ENCODE data around the gene AQP2. TPM values are rescaled to one million over a fixed set of nuclear protein-coding genes. Genes with fewer than 3 reads are reported as not detected.

AQP2 gene
- total and polyA plus RNA-seq, 2 donors (not counting 1 experiment from before 2014, with no cell fraction given) = not detected

DNA sequence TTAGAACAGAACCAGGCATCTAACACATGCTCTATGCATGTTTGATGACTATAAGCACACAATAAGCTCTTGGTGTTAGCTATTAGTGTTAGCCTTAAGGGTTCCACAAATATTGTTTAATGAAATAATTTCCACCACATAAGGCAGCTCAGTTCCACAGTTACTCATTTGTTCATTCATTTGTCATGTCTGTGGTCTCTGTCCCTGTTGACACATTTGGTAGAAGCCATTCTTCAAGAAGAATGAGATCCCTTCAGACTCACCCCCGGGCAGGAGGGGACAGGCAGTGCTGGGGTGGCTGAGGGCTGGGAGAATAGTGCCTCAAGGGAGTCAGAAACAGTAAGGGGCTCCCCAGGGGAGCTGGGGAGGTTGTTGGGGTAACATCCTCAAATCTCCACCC lies 43.2 kb upstream of the AQP2 start:
- peaks cover 11% of the 10 kb centered on the region in 2 donors for H3K4me1 ChIP-seq (ENCODE audit: control insufficient read depth in 2 of 2, insufficient read depth in 2 of 2, low read length in 2 of 2)
- WGBS (ENCODE audit: insufficient coverage) = no CpG with 5 or more reads among the region's 1 CpG
- no peak overlapping the region for H2AFZ ChIP-seq (ENCODE audit: insufficient read depth, low read depth, low read length, poor library complexity, severe bottlenecking)
- no peaks in the 10 kb centered on the region for H3K36me3 ChIP-seq (replicated peaks in 1 of 2; ENCODE audit: control extremely low read depth in 1 of 2, control insufficient read depth in 1 of 2, extremely low read depth in 1 of 2, insufficient read depth in 2 of 2, low read length in 1 of 2)
- no peak for DNase-seq
- no peaks in the 10 kb centered on the region for H3K9me3 ChIP-seq (ENCODE audit: control extremely low read depth in 1 of 3, control insufficient read depth in 2 of 3, insufficient read depth in 1 of 3, low read length in 2 of 3)
- intact Hi-C loops (cut with micrococcal nuclease) = no loop called here
- no peak for TF ChIP-seq EZH2 (IDR thresholded peaks at IDR 0.05; ENCODE audit: borderline replicate concordance, insufficient read depth, low read depth, low read length, poor library complexity, severe bottlenecking)
- Mint-ChIP-seq H3K27me3 (peaks cover 30% of the 10 kb centered on the region), H3K9me3 (ENCODE audit: insufficient read depth) (no peaks in the 10 kb centered on the region), H3K4me1 (peaks cover 12% of the 10 kb centered on the region), H3K27ac (no peak overlapping the region), H3K4me3 (no peak overlapping the region)
- ATAC-seq (ENCODE audit: low read depth) = no peak
- H4K20me1 ChIP-seq (ENCODE audit: control insufficient read depth, insufficient read depth, low read length, poor library complexity, severe bottlenecking) = no peaks in the 10 kb centered on the region
- CTCF ChIA-PET = no interaction called here
- H3K27ac ChIP-seq (ENCODE audit: low read length in 2 of 2) = no peak overlapping the region
- POLR2A ChIA-PET = no interaction called here
- H3K27me3 ChIP-seq (replicated peaks in 1 of 4; ENCODE audit: control extremely low read depth in 1 of 4, control insufficient read depth in 3 of 4, insufficient read depth in 4 of 4, low read length in 3 of 4) = peaks cover 0 to 21% (median 6%) of the 10 kb centered on the region in 4 experiments
- no peak overlapping the region for H3K9ac ChIP-seq (ENCODE audit: low read length)
- H3K4me3 ChIP-seq (ENCODE audit: control extremely low read depth in 1 of 5, extremely low read depth in 1 of 5, insufficient read depth in 1 of 5, low read depth in 2 of 5, low read length in 4 of 5) = no peak overlapping the region
- no peak overlapping the region for H3K4me2 ChIP-seq (replicated peaks; ENCODE audit: low read depth, low read length, poor library complexity, severe bottlenecking)
- H3K79me2 ChIP-seq (ENCODE audit: control insufficient read depth, insufficient read depth, low read length) = no peaks in the 10 kb centered on the region

DNA sequence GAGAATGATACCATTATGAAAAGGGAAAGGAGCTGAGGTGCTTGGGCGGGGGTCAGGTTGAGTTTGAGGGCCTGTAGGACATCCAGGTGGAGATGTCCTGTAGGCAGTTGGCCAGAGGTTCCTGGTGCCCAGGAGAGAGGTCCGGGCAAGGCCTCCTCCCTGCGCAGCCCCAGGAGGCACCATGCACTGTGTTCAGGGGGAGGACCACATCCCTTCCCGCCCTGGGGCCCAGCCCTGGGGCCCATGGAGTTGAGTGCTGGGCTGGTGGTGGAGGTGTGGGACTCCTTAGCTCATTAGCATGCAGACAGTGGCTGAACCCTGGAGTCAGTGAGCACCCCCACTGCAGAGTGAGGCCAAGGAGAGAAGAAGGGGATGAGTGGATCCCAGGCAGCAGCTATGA lies 41.2 kb upstream of the AQP2 start:
- H3K9me3 Mint-ChIP-seq (ENCODE audit: insufficient read depth) = no peaks in the 10 kb centered on the region
- no peak overlapping the region for H3K4me3 Mint-ChIP-seq
- Histone ChIP-seq H3K4me1 (ENCODE audit: control insufficient read depth in 2 of 2, insufficient read depth in 2 of 2, low read length in 2 of 2) (peaks cover 3 to 4% of the 10 kb centered on the region in 2 donors), H3K4me2 (replicated peaks; ENCODE audit: low read depth, low read length, poor library complexity, severe bottlenecking) (no peak overlapping the region), H3K27ac (ENCODE audit: low read length in 2 of 2) (no peak overlapping the region), H3K27me3 (replicated peaks in 1 of 4; ENCODE audit: control extremely low read depth in 1 of 4, control insufficient read depth in 3 of 4, insufficient read depth in 4 of 4, low read length in 3 of 4) (peaks cover 0 to 10% (median 3%) of the 10 kb centered on the region in 4 experiments), H3K9me3 (ENCODE audit: control extremely low read depth in 1 of 3, control insufficient read depth in 2 of 3, insufficient read depth in 1 of 3, low read length in 2 of 3) (no peaks in the 10 kb centered on the region), H3K79me2 (ENCODE audit: control insufficient read depth, insufficient read depth, low read length) (no peaks in the 10 kb centered on the region), H3K36me3 (replicated peaks in 1 of 2; ENCODE audit: control extremely low read depth in 1 of 2, control insufficient read depth in 1 of 2, extremely low read depth in 1 of 2, insufficient read depth in 2 of 2, low read length in 1 of 2) (no peaks in the 10 kb centered on the region), H3K4me3 (ENCODE audit: control extremely low read depth in 1 of 5, extremely low read depth in 1 of 5, insufficient read depth in 1 of 5, low read depth in 2 of 5, low read length in 4 of 5) (no peak overlapping the region), H3K9ac (ENCODE audit: low read length) (no peak overlapping the region), H2AFZ (ENCODE audit: insufficient read depth, low read depth, low read length, poor library complexity, severe bottlenecking) (no peak overlapping the region), H4K20me1 (ENCODE audit: control insufficient read depth, insufficient read depth, low read length, poor library complexity, severe bottlenecking) (no peaks in the 10 kb centered on the region)
- no peak overlapping the region for H3K27ac Mint-ChIP-seq
- CTCF ChIA-PET = no interaction called here
- peaks cover 5% of the 10 kb centered on the region for H3K4me1 Mint-ChIP-seq
- DNase-seq = no peak
- WGBS (ENCODE audit: insufficient coverage) = 80% methylated on average over 1 of the region's 4 CpGs
- peaks cover 31% of the 10 kb centered on the region for H3K27me3 Mint-ChIP-seq
- ATAC-seq (ENCODE audit: low read depth) = no peak
- intact Hi-C loops (cut with micrococcal nuclease) = no loop called here
- TF ChIP-seq, protein P1, sequence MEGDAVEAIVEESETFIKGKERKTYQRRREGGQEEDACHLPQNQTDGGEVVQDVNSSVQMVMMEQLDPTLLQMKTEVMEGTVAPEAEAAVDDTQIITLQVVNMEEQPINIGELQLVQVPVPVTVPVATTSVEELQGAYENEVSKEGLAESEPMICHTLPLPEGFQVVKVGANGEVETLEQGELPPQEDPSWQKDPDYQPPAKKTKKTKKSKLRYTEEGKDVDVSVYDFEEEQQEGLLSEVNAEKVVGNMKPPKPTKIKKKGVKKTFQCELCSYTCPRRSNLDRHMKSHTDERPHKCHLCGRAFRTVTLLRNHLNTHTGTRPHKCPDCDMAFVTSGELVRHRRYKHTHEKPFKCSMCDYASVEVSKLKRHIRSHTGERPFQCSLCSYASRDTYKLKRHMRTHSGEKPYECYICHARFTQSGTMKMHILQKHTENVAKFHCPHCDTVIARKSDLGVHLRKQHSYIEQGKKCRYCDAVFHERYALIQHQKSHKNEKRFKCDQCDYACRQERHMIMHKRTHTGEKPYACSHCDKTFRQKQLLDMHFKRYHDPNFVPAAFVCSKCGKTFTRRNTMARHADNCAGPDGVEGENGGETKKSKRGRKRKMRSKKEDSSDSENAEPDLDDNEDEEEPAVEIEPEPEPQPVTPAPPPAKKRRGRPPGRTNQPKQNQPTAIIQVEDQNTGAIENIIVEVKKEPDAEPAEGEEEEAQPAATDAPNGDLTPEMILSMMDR (IDR thresholded peaks at IDR 0.05) = no peak
- no peak for TF ChIP-seq EZH2 (IDR thresholded peaks at IDR 0.05; ENCODE audit: borderline replicate concordance, insufficient read depth, low read depth, low read length, poor library complexity, severe bottlenecking)
- POLR2A ChIA-PET = no interaction called here
